Brain microvascular endothelial cell (primary cell): ENCODE data around the gene PDSS1.
"Not testable (repeated sequence)": the region's sequence is repeated elsewhere in the genome, so short reads cannot be mapped to it uniquely, and the experiment has no call there.

Source experiments
- DNase-seq: peaks from one replicate; pipeline ENCODE4 v3.0.0-alpha.2; 2020
- H3K27ac ChIP-seq: fragments of 250-450 bp; sonication (Bioruptor Pico); 2 replicates; pipeline ENCODE4 v1.5.1; 2020; ENCODE audit warnings: mild to moderate bottlenecking, moderate library complexity
- H3K27me3 ChIP-seq: fragments of 250-450 bp; sonication (Bioruptor Pico); replicated peaks from 2 replicates; pipeline ENCODE4 v1.5.1; 2020; ENCODE audit warnings: mild to moderate bottlenecking
- H3K36me3 ChIP-seq: fragments of 250-450 bp; sonication (Bioruptor Pico); replicated peaks from 2 replicates; pipeline ENCODE4 v1.5.1; 2020; ENCODE audit warnings: mild to moderate bottlenecking
- H3K4me3 ChIP-seq: 2 replicates; pipeline ENCODE4 v1.5.1; 2011; ENCODE audit warnings: low read depth, mild to moderate bottlenecking, control low read depth, low read length, moderate library complexity
- CTCF ChIP-seq: IDR thresholded peaks from 2 replicates; pipeline ENCODE4 v1.5.1; 2011; ENCODE audit warnings: low read depth, mild to moderate bottlenecking, moderate library complexity, low read length, control low read depth, inconsistent platforms; ENCODE audit errors: missing control alignments
- in situ Hi-C: cut with HindIII; loops from 2 replicates; pipeline ENCODE4 v1.10.0; 2017; ENCODE audit warnings: low sequenced_read_pairs, low pct_ligation_motif_present

The PDSS1 gene

GRCh38 chr10:26781797-26782196, 84.3 kb downstream of the PDSS1 start:
- H3K4me3 ChIP-seq, result no peak overlapping the region
- no peaks in the 10 kb centered on the region for H3K36me3 ChIP-seq
- DNase-seq, result peak; percentile 8
- no peak for TF ChIP-seq CTCF
- in situ Hi-C loops, result no loop called here
- H3K27ac ChIP-seq, result peak overlapping the region; percentile 78
- no peaks in the 10 kb centered on the region for H3K27me3 ChIP-seq

GRCh38 chr10:26787362-26787761, 89.9 kb downstream of the PDSS1 start:
- H3K4me3 ChIP-seq, result no peak overlapping the region
- no peaks in the 10 kb centered on the region for H3K36me3 ChIP-seq
- no peak for DNase-seq
- H3K27ac ChIP-seq, result no peak overlapping the region
- no peak for TF ChIP-seq CTCF
- H3K27me3 ChIP-seq, result no peaks in the 10 kb centered on the region
- in situ Hi-C loops, result no loop called here

- in situ Hi-C loops, DNase-seq, H3K36me3 ChIP-seq: not testable (repeated sequence)
Measured at GRCh38 chr10:26789779-26790178, 92.3 kb downstream of the PDSS1 start.

GRCh38 chr10:26790221-26790995, 92.9 kb downstream of the PDSS1 start:
- no peak for TF ChIP-seq CTCF
- in situ Hi-C loops, result no loop called here
- Histone ChIP-seq H3K36me3 (no peaks in the 10 kb centered on the region), H3K27me3 (no peaks in the 10 kb centered on the region), H3K27ac (no peak overlapping the region), H3K4me3 (no peak overlapping the region)
- DNase-seq, result peak; percentile 11

More at GRCh38 chr10:26789779-26790178, 92.3 kb downstream of the PDSS1 start:
- not testable (repeated sequence) for H3K27me3 ChIP-seq, H3K27ac ChIP-seq, H3K4me3 ChIP-seq

- TF ChIP-seq CTCF, result no peak
- no peaks in the 10 kb centered on the region for H3K36me3 ChIP-seq
- in situ Hi-C loops, result no loop called here
- H3K27ac ChIP-seq, result no peak overlapping the region
- DNase-seq, result no peak
- no peak overlapping the region for H3K4me3 ChIP-seq
- no peaks in the 10 kb centered on the region for H3K27me3 ChIP-seq
Measured at GRCh38 chr10:26792758-26793495, 95.4 kb downstream of the PDSS1 start.
